H1 (cell line): Measurements from ENCODE around the gene WASL. TPM values are rescaled to one million over a fixed set of nuclear protein-coding genes. Genes with fewer than 3 reads are reported as not detected.

Experiments used
- CTCF ChIA-PET: fragments of 300-600 bp; sonication (Branson Sonifier 250); formaldehyde crosslinking; loops from one replicate; lab custom pipeline; 2021; ENCODE audit not compliant: partially characterized antibody; lab: Charles Lee
- POLR2A ChIA-PET: fragments of 300-600 bp; sonication (Branson Sonifier 250); formaldehyde crosslinking; loops from one replicate; lab custom pipeline; 2021; ENCODE audit warnings: inconsistent platforms; ENCODE audit not compliant: partially characterized antibody; lab: Charles Lee
- DNase-seq, 2 experiments: peaks; one replicate each; pipeline versions ENCODE4 v3.0.0 to v3.0.0-alpha.2; 2010 to 2022; ENCODE audit warnings: low spot score in 2 of 2, low read depth in 1 of 2, mixed read lengths in 1 of 2
- FAIRE-seq: peaks from 2 replicates; lab custom pipeline; 2011; peaks lifted over from hg19 to GRCh38; lab: Jason Lieb, UNC
- H2AFZ ChIP-seq: 2 replicates; pipeline ENCODE4 v1.8.1; 2012; ENCODE audit warnings: low read length, inconsistent platforms
- H2AK5ac ChIP-seq: 2 replicates; pipeline ENCODE4 v1.6.1; 2013; ENCODE audit warnings: low read depth, low read length
- H2BK120ac ChIP-seq: replicated peaks from 2 replicates; pipeline ENCODE3; 2013; ENCODE audit warnings: low read depth, low read length, inconsistent platforms
- H2BK12ac ChIP-seq: 2 replicates; pipeline ENCODE4 v1.6.1; 2013; ENCODE audit warnings: low read depth, low read length
- H2BK15ac ChIP-seq: 2 replicates; pipeline ENCODE4 v1.6.1; 2013; ENCODE audit warnings: low read length
- H2BK20ac ChIP-seq: 2 replicates; pipeline ENCODE4 v1.6.1; 2013; ENCODE audit warnings: low read length
- H2BK5ac ChIP-seq: 2 replicates; pipeline ENCODE4 v1.6.1; 2013; ENCODE audit warnings: low read depth, low read length
- H3K14ac ChIP-seq: 2 replicates; pipeline ENCODE4 v1.6.1; 2013; ENCODE audit warnings: inconsistent platforms; ENCODE audit not compliant: insufficient read length
- H3K18ac ChIP-seq: 2 replicates; pipeline ENCODE4 v1.6.1; 2013; ENCODE audit warnings: low read length; ENCODE audit errors: extremely low read depth
- H3K23ac ChIP-seq: 2 replicates; pipeline ENCODE4 v1.6.1; 2013; ENCODE audit warnings: inconsistent platforms; ENCODE audit not compliant: insufficient read length
- H3K23me2 ChIP-seq: 2 replicates; pipeline ENCODE4 v1.6.1; 2013; ENCODE audit warnings: low read depth, low read length
- H3K27ac ChIP-seq: 2 replicates; pipeline ENCODE4 v1.6.1; 2011; ENCODE audit warnings: low read depth, low read length, inconsistent platforms
- H3K27me3 ChIP-seq, 4 experiments: replicated peaks in 1 of 4; 1 replicate in 1 of 4; 2 replicates in 3 of 4; pipeline versions ENCODE4 v1.6.1 to v1.8.1; 2011 to 2013; ENCODE audit warnings: low read length in 3 of 4, mild to moderate bottlenecking in 3 of 4, inconsistent platforms in 2 of 4, mixed read lengths in 2 of 4, moderate library complexity in 1 of 4; ENCODE audit not compliant: control insufficient read depth in 3 of 4, insufficient read depth in 3 of 4; ENCODE audit errors: extremely low read depth in 1 of 4
- H3K36me3 ChIP-seq, 4 experiments: 2 replicates each; pipeline versions ENCODE4 v1.6.1 to v1.8.1; 2011 to 2013; ENCODE audit warnings: mild to moderate bottlenecking in 4 of 4, low read length in 3 of 4, moderate library complexity in 2 of 4, control low read depth in 1 of 4, inconsistent platforms in 1 of 4; ENCODE audit not compliant: insufficient read depth in 4 of 4, control insufficient read depth in 2 of 4
- H3K4ac ChIP-seq: replicated peaks from 2 replicates; pipeline ENCODE3; 2013; ENCODE audit warnings: low read length, low read depth, mixed read lengths, inconsistent platforms; ENCODE audit not compliant: insufficient read length
- H3K4me1 ChIP-seq, 4 experiments: replicated peaks in 1 of 4; 1 replicate in 1 of 4; 2 replicates in 3 of 4; pipeline versions ENCODE4 v1.6.1 to v1.8.1; 2011 to 2013; ENCODE audit warnings: low read length in 3 of 4, inconsistent platforms in 2 of 4, mixed read lengths in 1 of 4; ENCODE audit not compliant: insufficient read depth in 4 of 4, control insufficient read depth in 3 of 4
- H3K4me2 ChIP-seq, 2 experiments: 2 replicates each; pipeline versions ENCODE4 v1.6.1 to v1.8.1; 2011 to 2013; ENCODE audit warnings: low read depth in 2 of 2, low read length in 2 of 2, control low read depth in 1 of 2, inconsistent platforms in 1 of 2, mild to moderate bottlenecking in 1 of 2; ENCODE audit not compliant: insufficient read depth in 1 of 2
- H3K4me3 ChIP-seq, 4 experiments: fragments of 200-600, 300-600 bp in 1 of 4; sonication (generic), shearing (Covaris generic), sonication (Bioruptor Twin) in 1 of 4; 2 replicates each; pipeline versions ENCODE4 v1.5.1 to v1.8.1; 2011 to 2016; ENCODE audit warnings: low read length in 4 of 4, low read depth in 3 of 4, control low read depth in 2 of 4, inconsistent platforms in 2 of 4, mild to moderate bottlenecking in 2 of 4, mixed read lengths in 1 of 4, moderate library complexity in 1 of 4; ENCODE audit not compliant: insufficient read depth in 2 of 4; ENCODE audit errors: extremely low read depth in 1 of 4
- H3K56ac ChIP-seq: replicated peaks from 2 replicates; pipeline ENCODE3; 2013; ENCODE audit warnings: low read depth, mild to moderate bottlenecking, mixed read lengths, low read length, inconsistent platforms; ENCODE audit not compliant: insufficient read length
- H3K79me1 ChIP-seq: 2 replicates; pipeline ENCODE4 v1.6.1; 2013; ENCODE audit warnings: low read depth, low read length, control low read depth
- H3K79me2 ChIP-seq, 2 experiments: 2 replicates each; pipeline versions ENCODE4 v1.6.1 to v1.8.1; 2012 to 2013; ENCODE audit warnings: low read length in 2 of 2, mild to moderate bottlenecking in 2 of 2, inconsistent platforms in 1 of 2; ENCODE audit not compliant: insufficient read depth in 2 of 2, control insufficient read depth in 1 of 2
- H3K9ac ChIP-seq, 4 experiments: replicated peaks in 1 of 4; 1 replicate in 1 of 4; 2 replicates in 3 of 4; pipeline versions ENCODE4 v1.6.1 to v1.8.1; 2011 to 2013; ENCODE audit warnings: low read depth in 3 of 4, low read length in 3 of 4, control low read depth in 2 of 4, mild to moderate bottlenecking in 2 of 4, moderate library complexity in 2 of 4, inconsistent platforms in 1 of 4; ENCODE audit errors: extremely low read depth in 1 of 4
- H3K9me3 ChIP-seq, 2 experiments: 2 replicates each; pipeline versions ENCODE4 v1.6.1 to v1.8.1; 2012 to 2013; ENCODE audit warnings: mild to moderate bottlenecking in 2 of 2, moderate library complexity in 2 of 2, control low read depth in 1 of 2, inconsistent platforms in 1 of 2, low read depth in 1 of 2, low read length in 1 of 2, mixed read lengths in 1 of 2; ENCODE audit not compliant: insufficient read depth in 2 of 2
- H4K20me1 ChIP-seq, 2 experiments: replicated peaks in 1 of 2; 2 replicates each; pipeline versions ENCODE3 to v1.8.1; 2011 to 2013; ENCODE audit warnings: inconsistent platforms in 2 of 2, low read length in 2 of 2, mild to moderate bottlenecking in 1 of 2; ENCODE audit not compliant: insufficient read depth in 2 of 2, control insufficient read depth in 1 of 2
- H4K5ac ChIP-seq: 2 replicates; pipeline ENCODE4 v1.6.1; 2013; ENCODE audit warnings: low read length, low read depth, mixed read lengths, inconsistent platforms; ENCODE audit not compliant: insufficient read length
- H4K8ac ChIP-seq: 2 replicates; pipeline ENCODE4 v1.8.0; 2013; ENCODE audit warnings: mild to moderate bottlenecking, moderate library complexity, low read length, inconsistent platforms; ENCODE audit not compliant: insufficient read depth; ENCODE audit errors: extremely low read depth
- H4K91ac ChIP-seq: replicated peaks from 2 replicates; pipeline ENCODE3; 2013; ENCODE audit warnings: low read length, mixed read lengths, inconsistent platforms; ENCODE audit not compliant: insufficient read length
- ASH2L ChIP-seq: fragments of 200-600, 300-600 bp; sonication (generic); IDR thresholded peaks from one replicate; pipeline ENCODE4 v1.7.1; 2017; ENCODE audit warnings: low read length
- MAX ChIP-seq: IDR thresholded peaks from 2 replicates; pipeline ENCODE4 v1.6.1; 2012; ENCODE audit warnings: inconsistent platforms
- POLR2A ChIP-seq, 2 experiments: IDR thresholded peaks; 1 replicate in 1 of 2; 2 replicates in 1 of 2; pipeline ENCODE4 v1.6.1; 2011; ENCODE audit warnings: low read depth in 2 of 2, low read length in 2 of 2, mild to moderate bottlenecking in 2 of 2; ENCODE audit errors: control extremely low read depth in 1 of 2
- RXRA ChIP-seq: IDR thresholded peaks from 2 replicates; pipeline ENCODE4 v1.6.1; 2011; ENCODE audit warnings: low read depth, mild to moderate bottlenecking, low read length, moderate library complexity; ENCODE audit not compliant: insufficient read depth
- SUZ12 ChIP-seq: fragments of 200-600 bp; sonication (generic); IDR thresholded peaks from 2 replicates; pipeline ENCODE4 v1.6.1; 2012; ENCODE audit warnings: mild to moderate bottlenecking, inconsistent platforms, low read length, moderate library complexity, mixed read lengths
- whole genome bisulfite sequencing, 2 experiments: shearing (Covaris generic) in 1 of 2; methylation state at CpG; one replicate each; pipeline versions ENCODE4 v1.1.6 to v1.1.7; 2013 to 2015; ENCODE audit warnings: low lambda C conversion rate in 2 of 2, mixed read lengths in 2 of 2, inconsistent platforms in 1 of 2, low coverage in 1 of 2, missing lambda C conversion rate in 1 of 2; ENCODE audit not compliant: insufficient replicate concordance in 2 of 2, insufficient coverage in 1 of 2, insufficient read length in 1 of 2; ENCODE audit errors: extremely low coverage in 1 of 2, missing lambda C conversion rate in 1 of 2; 5-methylcytosine and 5-hydroxymethylcytosine counted together
- polyA plus RNA-seq, 7 experiments: library from polyadenylated mRNA; depleted of rRNA in 3 of 7; stranded (reverse) in 5 of 7; unstranded in 2 of 7; fragments of >200 nt in 5 of 7; fragments of 200-250 nt in 2 of 7; gene quantifications; 1 replicate in 5 of 7; 2 replicates in 1 of 7; 4 replicates in 1 of 7; pipeline versions ENCODE4 v1.2.1 to v1.2.3, GENCODE V29; 2011 to 2013; ENCODE audit warnings: missing spikeins in 2 of 7, mixed read lengths in 2 of 7
- total RNA-seq: library from RNA; stranded (reverse); fragmentation: NEBNext Ultra II Directional; extraction: Animal tissue kit (Norgen Biotek cat#: 25700); gene quantifications from 2 replicates; pipeline ENCODE4 v1.2.1, GENCODE V29; 2021
- TF ChIP-seq, protein P1 (sequence below): IDR thresholded peaks from 2 replicates; pipeline ENCODE4 v1.6.1; 2011; ENCODE audit warnings: low read depth, mild to moderate bottlenecking, low read length; ENCODE audit not compliant: insufficient read depth

Gene WASL
- total and polyA plus RNA-seq, 2 of the 8 experiments (the other 6 are each of a cell fraction or from before 2014, with no cell fraction given), result 7.7 to 38.9 TPM

GRCh38 chr7:123789206-123789784, 40.5 kb upstream of the WASL start:
- no peaks in the 10 kb centered on the region for H4K20me1 ChIP-seq
- H3K27ac ChIP-seq, result no peak overlapping the region
- no peak overlapping the region for H2AFZ ChIP-seq
- no peak overlapping the region for H3K4me2 ChIP-seq
- no peak overlapping the region for H2BK20ac ChIP-seq
- H3K23me2 ChIP-seq, result no peaks in the 10 kb centered on the region
- no peak overlapping the region for H3K23ac ChIP-seq
- DNase-seq, result no peak
- no peaks in the 10 kb centered on the region for H3K36me3 ChIP-seq
- no peak overlapping the region for H2BK120ac ChIP-seq
- H3K18ac ChIP-seq, result no peak overlapping the region
- 83% methylated on average over 4 of the region's 4 CpGs; no CpG with 5 or more reads in 1 of the 2 experiments for WGBS, 2 experiments
- no peaks in the 10 kb centered on the region for H3K79me2 ChIP-seq
- POLR2A ChIA-PET, result interaction anchor here (1.0 kb wide), 1 partner anchor 40 kb away, joined by 4 read pairs; the partner anchor contains the start of gene WASL
- H3K79me1 ChIP-seq, result no peaks in the 10 kb centered on the region
- no peak for FAIRE-seq
- H3K4me1 ChIP-seq, result peaks cover 0 to 7% (median 0%) of the 10 kb centered on the region in 4 experiments; a peak in 1 of 7 replicates
- no peak overlapping the region for H3K14ac ChIP-seq
- no peak overlapping the region for H4K8ac ChIP-seq
- H4K5ac ChIP-seq, result no peak overlapping the region
- H3K27me3 ChIP-seq, result no peaks in the 10 kb centered on the region
- H3K9me3 ChIP-seq, result 0 out of 4 replicates have a peak, but pooled peaks cover 0 to 2% of the 10 kb centered on the region in 2 experiments
- no peak overlapping the region for H3K56ac ChIP-seq
- H3K4ac ChIP-seq, result no peak overlapping the region
- H4K91ac ChIP-seq, result no peak overlapping the region
- H2AK5ac ChIP-seq, result no peak overlapping the region
- H2BK5ac ChIP-seq, result no peak overlapping the region
- no peak overlapping the region for H3K9ac ChIP-seq
- CTCF ChIA-PET, result interaction anchor here (0.6 to 2.8 kb wide), 3 partner anchors 9 to 83 kb away, joined by 3 to 15 read pairs (median 9); no protein-coding TSS in a partner anchor
- H3K4me3 ChIP-seq, result no peak overlapping the region
- no peak overlapping the region; the same call in none of the 2 replicates for H2BK12ac ChIP-seq
- no peak overlapping the region for H2BK15ac ChIP-seq
- TF ChIP-seq MAX (no peak), RXRA (no peak), SUZ12 (no peak), ASH2L (no peak), POLR2A (IDR thresholded peaks at IDR 0.05; ENCODE audit: control extremely low read depth in 1 of 2, low read depth in 2 of 2, low read length in 2 of 2) (no peak)
- TF ChIP-seq, protein P1, sequence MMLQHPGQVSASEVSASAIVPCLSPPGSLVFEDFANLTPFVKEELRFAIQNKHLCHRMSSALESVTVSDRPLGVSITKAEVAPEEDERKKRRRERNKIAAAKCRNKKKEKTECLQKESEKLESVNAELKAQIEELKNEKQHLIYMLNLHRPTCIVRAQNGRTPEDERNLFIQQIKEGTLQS, result no peak
